Measurements from ENCODE around the gene SUGP1.
"Not testable (repeated sequence)": the region's sequence is repeated elsewhere in the genome, so short reads cannot be mapped to it uniquely, and the experiment has no call there.

The SUGP1 gene

GRCh38 chr19:19260417-19261214 is 59.7 kb downstream of the SUGP1 start:
- DNase-seq = no peak

GRCh38 chr19:19259741-19260140 is 60.6 kb downstream of the SUGP1 start:
- DNase-seq = no peak

GRCh38 chr19:19258589-19259338 is 61.5 kb downstream of the SUGP1 start:
- DNase-seq = no peak

- no peak for DNase-seq
Measured at GRCh38 chr19:19257836-19258588, 62.3 kb downstream of the SUGP1 start.

- DNase-seq = no peak
Measured at GRCh38 chr19:19257137-19257536, 63.2 kb downstream of the SUGP1 start.

GRCh38 chr19:19256072-19256969 is 64.0 kb downstream of the SUGP1 start:
- no peak for DNase-seq

- not testable (repeated sequence) for DNase-seq
Measured at GRCh38 chr19:19253409-19253808, 66.9 kb downstream of the SUGP1 start.

GRCh38 chr19:19250196-19250801 is 70.0 kb downstream of the SUGP1 start:
- no peak for DNase-seq

GRCh38 chr19:19240476-19240875 is 79.8 kb downstream of the SUGP1 start:
- no peak for DNase-seq

GRCh38 chr19:19239675-19240074 is 80.6 kb downstream of the SUGP1 start:
- no peak for DNase-seq

- DNase-seq = no peak
Measured at GRCh38 chr19:19238126-19238894, 82.0 kb downstream of the SUGP1 start.

- no peak for DNase-seq
Measured at GRCh38 chr19:19236173-19236572, 84.1 kb downstream of the SUGP1 start.

- DNase-seq = no peak
Measured at GRCh38 chr19:19234220-19234816, 86.0 kb downstream of the SUGP1 start.

GRCh38 chr19:19232261-19232721 is 88.0 kb downstream of the SUGP1 start:
- DNase-seq = no peak

GRCh38 chr19:19230999-19231398 is 89.3 kb downstream of the SUGP1 start:
- no peak for DNase-seq

- no peak for DNase-seq
Measured at GRCh38 chr19:19229701-19230100, 90.6 kb downstream of the SUGP1 start.

- no peak for DNase-seq
Measured at GRCh38 chr19:19227217-19227616, 93.1 kb downstream of the SUGP1 start.

- no peak for DNase-seq
Measured at GRCh38 chr19:19226663-19227062, 93.6 kb downstream of the SUGP1 start.

- no peak for DNase-seq
Measured at GRCh38 chr19:19226204-19226603, 94.1 kb downstream of the SUGP1 start.
